ENCODE measurements around the gene SMARCB1.

Gene SMARCB1

DNA sequence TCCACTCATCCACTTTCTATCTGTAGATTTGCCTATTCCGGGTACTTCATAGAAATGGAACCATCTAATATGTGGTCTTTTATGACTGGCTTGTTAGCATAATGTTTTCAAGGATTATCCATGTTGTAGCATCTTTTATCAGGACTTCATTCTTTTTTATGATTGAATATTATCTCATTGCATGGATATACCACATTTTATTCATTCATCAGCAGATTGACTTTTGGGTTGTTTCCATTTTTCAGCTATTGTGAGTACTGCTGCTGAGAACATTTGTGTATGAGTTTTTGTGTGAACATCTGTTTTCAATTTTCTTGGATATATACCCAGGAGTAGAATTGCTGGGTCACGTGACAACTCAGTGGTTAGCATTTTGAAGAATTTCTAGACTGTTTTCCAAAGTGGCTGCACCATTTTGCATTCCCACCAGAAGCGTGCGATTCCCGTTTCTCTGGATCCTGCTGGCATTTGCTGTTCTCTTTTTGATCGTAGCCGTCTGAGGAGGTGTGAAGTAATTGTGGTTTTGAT is 43.1 kb downstream of the SMARCB1 start:
- no peak overlapping the region for H3K9ac ChIP-seq (ENCODE audit: low read length)
- H3K4me2 ChIP-seq (ENCODE audit: low read length): no peak overlapping the region
- H4K20me1 ChIP-seq (ENCODE audit: insufficient read depth, low read length): no peaks in the 10 kb centered on the region
- TF ChIP-seq EZH2 (IDR thresholded peaks at IDR 0.05; ENCODE audit: borderline replicate concordance, low read length): no peak
- TF ChIP-seq, protein P1, sequence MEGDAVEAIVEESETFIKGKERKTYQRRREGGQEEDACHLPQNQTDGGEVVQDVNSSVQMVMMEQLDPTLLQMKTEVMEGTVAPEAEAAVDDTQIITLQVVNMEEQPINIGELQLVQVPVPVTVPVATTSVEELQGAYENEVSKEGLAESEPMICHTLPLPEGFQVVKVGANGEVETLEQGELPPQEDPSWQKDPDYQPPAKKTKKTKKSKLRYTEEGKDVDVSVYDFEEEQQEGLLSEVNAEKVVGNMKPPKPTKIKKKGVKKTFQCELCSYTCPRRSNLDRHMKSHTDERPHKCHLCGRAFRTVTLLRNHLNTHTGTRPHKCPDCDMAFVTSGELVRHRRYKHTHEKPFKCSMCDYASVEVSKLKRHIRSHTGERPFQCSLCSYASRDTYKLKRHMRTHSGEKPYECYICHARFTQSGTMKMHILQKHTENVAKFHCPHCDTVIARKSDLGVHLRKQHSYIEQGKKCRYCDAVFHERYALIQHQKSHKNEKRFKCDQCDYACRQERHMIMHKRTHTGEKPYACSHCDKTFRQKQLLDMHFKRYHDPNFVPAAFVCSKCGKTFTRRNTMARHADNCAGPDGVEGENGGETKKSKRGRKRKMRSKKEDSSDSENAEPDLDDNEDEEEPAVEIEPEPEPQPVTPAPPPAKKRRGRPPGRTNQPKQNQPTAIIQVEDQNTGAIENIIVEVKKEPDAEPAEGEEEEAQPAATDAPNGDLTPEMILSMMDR (IDR thresholded peaks at IDR 0.05; ENCODE audit: low read length): no peak
- H3K4me1 ChIP-seq (ENCODE audit: insufficient read depth, low read length, severe bottlenecking): peaks cover 9% of the 10 kb centered on the region
- no peaks in the 10 kb centered on the region for H3K9me3 ChIP-seq (ENCODE audit: low read length)
- no peaks in the 10 kb centered on the region for H3F3A ChIP-seq (ENCODE audit: insufficient read depth, low read length)
- H2AFZ ChIP-seq (ENCODE audit: low read length): no peak overlapping the region
- no peak overlapping the region for H3K4me3 ChIP-seq (ENCODE audit: low read depth, low read length, poor library complexity, severe bottlenecking)
- no peak overlapping the region for H3K27ac ChIP-seq (ENCODE audit: low read depth, low read length, poor library complexity, severe bottlenecking)
- peaks cover 7% of the 10 kb centered on the region; the same call in 1 of the 2 replicates for H3K79me2 ChIP-seq (ENCODE audit: insufficient read depth, low read length)
- peaks cover 96% of the 10 kb centered on the region for H3K36me3 ChIP-seq (ENCODE audit: insufficient read depth, low read length)
- H3K27me3 ChIP-seq (ENCODE audit: insufficient read depth, low read length): no peaks in the 10 kb centered on the region
- H3K9me2 ChIP-seq (ENCODE audit: low read depth, low read length): no peaks in the 10 kb centered on the region

DNA sequence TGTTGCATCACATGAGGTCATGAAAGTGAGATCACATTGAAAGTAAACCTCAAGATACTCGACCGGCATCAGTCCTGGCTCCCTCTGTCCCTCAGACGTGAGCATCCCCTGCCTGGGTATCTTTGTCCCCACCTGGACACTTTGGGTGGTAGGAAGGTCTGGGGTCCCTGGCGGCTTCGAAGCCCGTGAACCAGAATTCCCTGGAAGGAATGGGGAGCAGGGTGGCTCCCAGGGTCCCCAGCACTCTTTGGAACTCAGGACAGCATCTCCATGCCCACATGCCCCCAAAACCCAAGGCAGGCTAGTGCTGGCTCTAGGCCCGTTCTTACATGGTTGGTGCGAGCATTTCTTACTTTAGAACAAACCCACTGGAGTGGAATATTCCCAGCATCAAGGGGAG is 44.5 kb downstream of the SMARCB1 start:
- H4K20me1 ChIP-seq (ENCODE audit: insufficient read depth, low read length): no peaks in the 10 kb centered on the region

DNA sequence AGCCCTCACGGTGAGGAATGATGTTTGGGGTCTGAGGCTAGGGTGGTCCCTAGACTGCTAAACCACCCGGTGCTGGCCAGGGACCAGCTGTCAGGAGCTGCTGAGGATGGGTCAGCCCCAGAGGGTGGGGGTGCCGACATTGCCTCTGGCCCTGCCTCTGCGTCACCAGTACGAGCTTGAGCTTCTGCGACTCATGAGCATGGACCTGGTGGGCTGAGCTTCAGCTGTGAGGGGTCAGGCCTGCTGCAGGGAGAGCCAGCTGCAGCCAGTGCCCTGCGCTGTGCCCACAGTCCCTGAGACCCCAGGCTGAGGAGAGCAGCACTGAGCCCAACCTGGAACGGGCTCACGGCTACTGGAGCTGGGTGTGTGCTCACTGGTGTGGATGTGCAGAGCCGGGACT is 45.0 kb downstream of the SMARCB1 start:
- Histone ChIP-seq H3K9me2 (ENCODE audit: low read depth, low read length) (no peaks in the 10 kb centered on the region), H2AFZ (ENCODE audit: low read length) (no peak overlapping the region), H3F3A (ENCODE audit: insufficient read depth, low read length) (no peaks in the 10 kb centered on the region), H3K4me2 (ENCODE audit: low read length) (no peak overlapping the region), H3K36me3 (ENCODE audit: insufficient read depth, low read length) (peaks cover 96% of the 10 kb centered on the region), H3K27me3 (ENCODE audit: insufficient read depth, low read length) (no peaks in the 10 kb centered on the region), H3K4me3 (ENCODE audit: low read depth, low read length, poor library complexity, severe bottlenecking) (no peak overlapping the region), H3K4me1 (ENCODE audit: insufficient read depth, low read length, severe bottlenecking) (peaks cover 11% of the 10 kb centered on the region), H3K27ac (ENCODE audit: low read depth, low read length, poor library complexity, severe bottlenecking) (no peak overlapping the region), H3K9ac (ENCODE audit: low read length) (no peak overlapping the region), H4K20me1 (ENCODE audit: insufficient read depth, low read length) (no peaks in the 10 kb centered on the region), H3K79me2 (ENCODE audit: insufficient read depth, low read length) (peaks cover 7% of the 10 kb centered on the region; the same call in 1 of the 2 replicates), H3K9me3 (ENCODE audit: low read length) (no peaks in the 10 kb centered on the region)
- no peak for TF ChIP-seq EZH2 (IDR thresholded peaks at IDR 0.05; ENCODE audit: borderline replicate concordance, low read length)
- TF ChIP-seq, protein P1 (IDR thresholded peaks at IDR 0.05; ENCODE audit: low read length): no peak

More for the DNA sequence above, 44.5 kb downstream of the SMARCB1 start:
- Histone ChIP-seq H3K79me2 (ENCODE audit: insufficient read depth, low read length) (peaks cover 7% of the 10 kb centered on the region; the same call in 1 of the 2 replicates), H3K27me3 (ENCODE audit: insufficient read depth, low read length) (no peaks in the 10 kb centered on the region), H3K4me1 (ENCODE audit: insufficient read depth, low read length, severe bottlenecking) (peaks cover 6% of the 10 kb centered on the region), H3K36me3 (ENCODE audit: insufficient read depth, low read length) (peaks cover 96% of the 10 kb centered on the region), H3K27ac (ENCODE audit: low read depth, low read length, poor library complexity, severe bottlenecking) (no peak overlapping the region), H3F3A (ENCODE audit: insufficient read depth, low read length) (no peaks in the 10 kb centered on the region), H3K4me2 (ENCODE audit: low read length) (no peak overlapping the region), H3K9me3 (ENCODE audit: low read length) (no peaks in the 10 kb centered on the region), H2AFZ (ENCODE audit: low read length) (no peak overlapping the region), H3K9me2 (ENCODE audit: low read depth, low read length) (no peaks in the 10 kb centered on the region), H3K4me3 (ENCODE audit: low read depth, low read length, poor library complexity, severe bottlenecking) (no peak overlapping the region), H3K9ac (ENCODE audit: low read length) (no peak overlapping the region)
- TF ChIP-seq, protein P1 (IDR thresholded peaks at IDR 0.05; ENCODE audit: low read length): no peak
- TF ChIP-seq EZH2 (IDR thresholded peaks at IDR 0.05; ENCODE audit: borderline replicate concordance, low read length): no peak

Measured in OCI-LY1 (cell line).